Small intestine (tissue), 7 donors: ENCODE data around the gene CRYM. TPM values are rescaled to one million over a fixed set of nuclear protein-coding genes. Genes with fewer than 3 reads are reported as not detected.
A peak's percentile ranks its signal among the peaks of the same experiment; 100 is the strongest.
"Not testable (repeated sequence)": the region's sequence is repeated elsewhere in the genome, so short reads cannot be mapped to it uniquely, and the experiment has no call there.

ENCODE experiments used
- DNase-seq, 2 donors: peaks; one replicate each; pipeline versions ENCODE4 v3.0.0 to v3.0.0-alpha.2; 2013
- FAIRE-seq: peaks from 2 replicates; lab custom pipeline; 2012; peaks lifted over from hg19 to GRCh38; lab: Jason Lieb, UNC
- H3K27ac ChIP-seq, 3 donors: one replicate each; pipeline ENCODE4 v1.5.1; 2013; ENCODE audit warnings: low read length in 2 of 3, mild to moderate bottlenecking in 2 of 3, control low read depth in 1 of 3, inconsistent platforms in 1 of 3, low read depth in 1 of 3, moderate library complexity in 1 of 3
- H3K27me3 ChIP-seq, 3 donors: one replicate each; pipeline ENCODE4 v1.6.1; 2013; ENCODE audit warnings: low read length in 3 of 3, inconsistent platforms in 1 of 3; ENCODE audit not compliant: control insufficient read depth in 3 of 3, insufficient read depth in 3 of 3
- H3K36me3 ChIP-seq, 3 donors: one replicate each; pipeline ENCODE4 v1.6.1; 2013; ENCODE audit warnings: low read length in 3 of 3, inconsistent platforms in 1 of 3, low read depth in 1 of 3, mild to moderate bottlenecking in 1 of 3, moderate library complexity in 1 of 3; ENCODE audit not compliant: control insufficient read depth in 3 of 3, insufficient read depth in 2 of 3
- H3K4me1 ChIP-seq, 3 donors: one replicate each; pipeline ENCODE4 v1.6.1; 2013; ENCODE audit warnings: low read length in 2 of 3, inconsistent platforms in 1 of 3, low read depth in 1 of 3, mild to moderate bottlenecking in 1 of 3, moderate library complexity in 1 of 3; ENCODE audit not compliant: control insufficient read depth in 3 of 3, insufficient read depth in 2 of 3
- H3K4me3 ChIP-seq, 3 donors: one replicate each; pipeline ENCODE4 v1.5.1; 2013; ENCODE audit warnings: low read length in 3 of 3, control low read depth in 1 of 3, inconsistent platforms in 1 of 3, low read depth in 1 of 3, mild to moderate bottlenecking in 1 of 3, moderate library complexity in 1 of 3
- H3K9me3 ChIP-seq, 2 donors: one replicate each; pipeline ENCODE4 v1.6.1; 2013; ENCODE audit warnings: low read depth in 1 of 2, low read length in 1 of 2; ENCODE audit not compliant: control insufficient read depth in 2 of 2, insufficient read depth in 1 of 2
- WGBS, 3 donors: extraction: QIAGEN DNeasy Blood & Tissue Kit; methylation state at CpG; one replicate each; pipeline ENCODE4 v1.1.7; 2013; 5-methylcytosine and 5-hydroxymethylcytosine counted together
- polyA plus RNA-seq, 4 donors: library from polyadenylated mRNA; stranded (reverse) in 3 of 4; unstranded in 1 of 4; fragments of 200-250 nt in 3 of 4; fragments of 120-200 nt in 1 of 4; gene quantifications; one replicate each; pipeline versions ENCODE4 v1.2.1 to v1.2.3, GENCODE V29; 2013
- donor health status: healthy with polysubstance abuse.
- donor health status: control.
- donor health status: control.
- donor health status: Bipolar disorder and iron deficiency.
- donor health status: healthy.

Gene CRYM
- polyA plus RNA-seq, 4 donors, result 1.6 to 6.5 (median 3.7) TPM

DNA sequence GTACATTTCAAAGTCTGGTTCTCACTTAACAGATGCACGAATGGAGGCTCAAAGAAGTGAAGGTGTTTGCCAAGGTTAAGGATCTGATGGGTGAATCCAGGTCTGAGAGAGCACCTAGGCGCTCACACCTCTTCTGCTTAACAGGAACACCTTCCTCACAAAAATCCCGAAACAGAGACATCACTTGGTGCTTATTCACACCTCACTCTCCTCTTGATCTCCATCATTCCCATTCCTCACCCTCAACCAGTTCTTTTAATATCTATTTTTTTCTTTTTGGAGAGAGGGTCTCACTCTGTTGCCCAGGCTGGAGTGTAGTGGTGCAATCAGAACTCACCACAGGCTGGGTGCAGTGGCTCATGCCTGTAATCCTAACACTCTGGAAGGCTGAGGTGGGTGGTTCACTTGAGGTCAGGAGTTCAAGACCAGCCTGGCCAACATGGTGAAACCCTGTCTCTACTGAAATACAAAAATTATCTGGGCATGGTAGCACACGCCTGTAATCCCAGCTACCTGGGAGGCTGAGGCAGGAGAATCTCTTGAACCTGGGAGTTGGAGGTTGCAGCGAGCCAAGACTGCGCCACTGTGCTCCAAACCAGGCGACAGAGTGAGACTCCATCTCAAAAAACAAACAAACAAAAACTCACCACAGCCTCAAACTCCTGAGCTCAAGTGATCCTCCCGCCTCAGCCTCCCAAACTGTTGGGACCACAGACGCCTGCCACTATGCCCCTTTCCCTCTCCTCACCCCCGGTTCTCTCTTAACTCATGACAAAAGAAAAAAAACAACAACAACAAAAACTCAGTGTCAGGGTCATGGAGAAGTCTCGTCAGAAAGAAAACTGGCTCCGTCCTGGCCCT lies 15.1 kb downstream of the CRYM start:
- FAIRE-seq, result no peak
- 80 to 88% (median 83%) methylated on average over 12 of the region's 12 CpGs for WGBS, 3 donors
- H3K27ac ChIP-seq, result peak overlapping the region in 1 of 3 donors; percentile 21
- H3K9me3 ChIP-seq, result no peaks in the 10 kb centered on the region
- H3K36me3 ChIP-seq, result no peaks in the 10 kb centered on the region
- DNase-seq, result no peak
- no peak overlapping the region for H3K4me3 ChIP-seq
- peaks cover 5 to 38% (median 9%) of the 10 kb centered on the region in 3 donors for H3K4me1 ChIP-seq
- H3K27me3 ChIP-seq, result no peaks in the 10 kb centered on the region

DNA sequence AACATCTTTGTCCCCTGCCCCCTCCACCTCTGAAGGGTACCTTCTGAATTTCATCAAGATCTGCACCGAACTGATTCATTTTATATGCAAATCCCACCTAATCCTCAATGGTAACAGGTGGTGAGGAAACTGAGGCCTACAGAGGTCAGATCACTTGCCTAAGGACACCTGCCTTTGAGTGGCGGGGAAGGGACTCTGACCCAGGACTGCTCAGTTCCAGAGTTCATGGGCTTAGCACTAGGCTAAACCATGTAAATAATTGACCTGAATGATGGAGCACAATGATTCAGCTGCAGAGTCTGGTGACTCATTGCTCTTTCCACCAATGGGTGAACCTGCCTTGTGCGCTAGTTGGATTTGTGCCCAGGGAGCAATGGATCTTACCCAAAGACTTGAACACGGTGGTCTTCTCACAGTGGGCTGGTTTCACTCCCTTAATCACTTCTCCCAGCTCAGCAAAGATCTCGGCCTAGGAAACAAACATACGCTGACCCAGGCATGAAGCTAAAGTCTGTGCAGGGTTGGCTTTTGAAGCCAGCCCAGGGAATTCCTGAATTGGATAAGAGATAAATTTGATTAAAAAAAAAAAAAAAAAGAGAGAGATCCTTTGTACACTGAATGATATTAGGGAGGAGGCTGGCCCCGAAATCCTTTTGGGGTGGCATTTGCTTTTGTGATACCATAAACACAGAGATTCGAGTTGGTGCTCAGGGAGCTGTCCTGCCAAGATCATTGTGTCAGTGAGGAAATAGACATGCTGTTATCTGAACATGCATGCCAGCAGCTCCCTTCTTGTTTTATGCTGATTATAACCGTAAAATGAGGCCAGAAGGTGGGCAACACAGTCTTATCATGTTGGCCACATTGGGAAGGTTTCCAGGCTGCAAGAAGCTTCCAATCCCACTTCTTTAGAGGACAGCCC lies 17.0 kb downstream of the CRYM start:
- Histone ChIP-seq H3K27ac (peak overlapping the region; percentile 41 to 84 (median 52)), H3K27me3 (no peaks in the 10 kb centered on the region), H3K4me1 (peaks cover 5 to 38% (median 9%) of the 10 kb centered on the region in 3 donors), H3K9me3 (no peaks in the 10 kb centered on the region), H3K4me3 (no peak overlapping the region), H3K36me3 (no peaks in the 10 kb centered on the region)
- DNase-seq (peak; percentile 92 to 98), FAIRE-seq (no peak)
- WGBS, 3 donors, result 21 to 52% (median 34%) methylated on average over 9 of the region's 9 CpGs

DNA sequence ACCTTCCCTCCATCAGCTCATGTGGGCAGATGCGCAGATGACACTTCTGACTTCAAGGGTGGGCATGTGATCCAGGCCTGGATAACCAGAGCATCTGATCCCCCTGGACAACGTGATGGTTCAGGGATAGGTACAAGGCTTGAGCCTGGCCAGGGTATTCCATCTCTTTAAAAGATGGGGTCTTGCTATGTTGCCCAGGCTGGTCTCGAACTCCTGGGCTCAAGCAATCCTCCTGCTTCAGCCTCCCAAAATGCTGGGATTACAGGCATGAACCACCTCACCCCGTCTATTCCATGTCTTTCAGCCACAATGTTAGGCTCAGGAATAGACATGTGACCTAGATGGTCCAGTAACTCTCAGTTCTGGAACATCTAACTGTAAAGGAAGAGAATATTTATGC lies 20.8 kb downstream of the CRYM start:
- WGBS, 3 donors, result 75 to 86% (median 78%) methylated on average over 4 of the region's 4 CpGs
- DNase-seq (no peak), FAIRE-seq (no peak)
- peaks cover 0 to 3% (median 0%) of the 10 kb centered on the region in 3 donors for H3K36me3 ChIP-seq
- no peak overlapping the region for H3K27ac ChIP-seq
- H3K27me3 ChIP-seq, result no peaks in the 10 kb centered on the region
- H3K4me1 ChIP-seq, result peaks cover 3 to 21% (median 9%) of the 10 kb centered on the region in 3 donors
- no peak overlapping the region for H3K4me3 ChIP-seq
- H3K9me3 ChIP-seq, result no peaks in the 10 kb centered on the region

DNA sequence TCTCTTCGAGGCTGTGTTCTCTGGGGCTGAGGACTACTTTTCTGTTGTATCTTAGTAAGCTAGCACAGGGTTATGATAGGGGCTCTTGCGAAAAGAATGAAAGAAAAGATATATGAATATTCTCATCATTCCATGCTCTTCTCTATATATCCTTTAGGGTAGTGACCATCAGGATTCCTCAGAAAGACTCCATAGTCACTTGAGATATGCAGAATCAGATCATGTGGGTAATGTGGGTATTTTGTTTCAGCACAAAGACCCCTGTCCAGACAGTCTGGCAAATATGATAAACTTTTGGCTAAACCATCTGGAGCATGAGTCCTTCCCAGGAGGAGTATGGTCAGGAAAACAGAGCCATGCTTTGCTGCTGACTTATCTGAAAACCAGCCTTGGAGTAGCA lies 21.5 kb downstream of the CRYM start:
- H3K27me3 ChIP-seq, result no peaks in the 10 kb centered on the region
- H3K27ac ChIP-seq, result no peak overlapping the region
- WGBS, 3 donors, result 88 to 96% (median 92%) methylated on average over 2 of the region's 2 CpGs
- no peak for FAIRE-seq
- H3K4me3 ChIP-seq, result no peak overlapping the region
- H3K36me3 ChIP-seq, result peaks cover 0 to 9% (median 0%) of the 10 kb centered on the region in 3 donors
- no peaks in the 10 kb centered on the region for H3K9me3 ChIP-seq
- H3K4me1 ChIP-seq, result peaks cover 3 to 14% (median 5%) of the 10 kb centered on the region in 3 donors
- no peak for DNase-seq

DNA sequence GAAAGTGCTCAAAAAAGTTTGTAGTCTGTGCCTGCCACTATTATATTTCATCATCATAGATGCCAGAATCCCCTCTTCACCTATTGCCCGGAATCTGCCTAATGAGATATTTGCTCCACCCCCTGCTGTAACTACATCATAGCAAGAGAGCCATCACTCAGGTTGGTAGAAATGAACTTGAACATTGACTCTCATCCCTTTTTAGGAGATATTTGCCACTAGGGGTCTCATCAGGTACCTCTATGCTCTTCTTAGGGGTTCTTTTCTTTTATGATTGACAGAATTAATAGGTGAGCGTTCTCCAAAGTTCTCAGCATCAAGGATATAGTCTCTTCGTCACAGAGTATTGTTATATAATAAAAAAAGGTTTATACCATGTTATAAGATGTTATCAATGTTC lies 24.6 kb downstream of the CRYM start:
- FAIRE-seq, result no peak
- Histone ChIP-seq H3K4me1 (peaks cover 0 to 2% (median 0%) of the 10 kb centered on the region in 3 donors), H3K27ac (no peak overlapping the region), H3K36me3 (peaks cover 0 to 30% (median 7%) of the 10 kb centered on the region in 3 donors), H3K27me3 (no peaks in the 10 kb centered on the region), H3K9me3 (no peaks in the 10 kb centered on the region), H3K4me3 (no peak overlapping the region)
- no peak for DNase-seq
- 75 to 90% (median 80%) methylated on average over 3 of the region's 3 CpGs for WGBS, 3 donors

DNA sequence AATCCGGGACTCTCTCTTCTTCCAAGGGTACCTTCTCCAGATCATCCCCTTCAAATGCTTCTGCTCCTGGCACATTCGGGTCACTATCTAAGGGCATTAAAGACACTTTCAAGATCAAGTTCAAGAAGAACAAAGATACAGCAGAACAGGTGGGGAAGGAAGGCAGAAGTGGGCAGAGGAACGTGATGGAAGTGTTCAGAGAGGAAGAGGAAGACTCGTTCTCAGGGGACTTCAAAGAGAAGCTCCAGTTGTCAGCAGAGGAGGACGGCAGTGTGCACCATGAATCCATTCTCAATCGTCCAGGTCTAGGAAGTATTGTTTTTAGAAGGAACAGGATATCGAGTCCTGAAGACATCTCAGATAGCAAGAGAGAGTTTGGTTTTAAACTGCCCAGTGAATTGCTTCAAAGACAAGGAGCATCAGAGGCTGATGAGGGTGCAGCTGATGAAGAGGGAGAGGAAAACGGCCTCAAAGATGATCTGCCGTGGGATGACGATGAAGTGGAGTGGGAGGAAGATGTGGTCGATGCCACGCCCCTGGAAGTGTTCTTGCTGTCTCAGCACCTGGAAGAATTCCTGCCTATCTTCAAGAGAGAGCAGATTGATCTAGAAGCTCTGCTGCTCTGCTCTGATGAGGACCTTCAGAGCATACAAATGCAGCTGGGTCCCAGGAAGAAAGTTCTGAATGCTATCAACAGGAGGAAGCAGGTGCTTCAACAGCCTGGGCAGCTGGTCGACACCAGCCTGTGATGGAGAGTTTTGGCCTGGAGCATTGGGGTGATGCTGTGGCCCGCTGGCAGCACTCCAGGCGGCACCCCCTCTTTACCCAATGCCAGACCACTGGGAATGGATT lies 27.8 kb downstream of the CRYM start:
- no peak overlapping the region for H3K4me3 ChIP-seq
- H3K27me3 ChIP-seq, result no peaks in the 10 kb centered on the region
- no peaks in the 10 kb centered on the region for H3K9me3 ChIP-seq
- H3K27ac ChIP-seq, result no peak overlapping the region
- WGBS, 3 donors, result 79 to 88% (median 81%) methylated on average over 15 of the region's 15 CpGs
- peaks cover 2 to 41% (median 7%) of the 10 kb centered on the region in 3 donors for H3K36me3 ChIP-seq
- peaks cover 0 to 2% (median 2%) of the 10 kb centered on the region in 3 donors for H3K4me1 ChIP-seq
- FAIRE-seq, result no peak
- no peak for DNase-seq

DNA sequence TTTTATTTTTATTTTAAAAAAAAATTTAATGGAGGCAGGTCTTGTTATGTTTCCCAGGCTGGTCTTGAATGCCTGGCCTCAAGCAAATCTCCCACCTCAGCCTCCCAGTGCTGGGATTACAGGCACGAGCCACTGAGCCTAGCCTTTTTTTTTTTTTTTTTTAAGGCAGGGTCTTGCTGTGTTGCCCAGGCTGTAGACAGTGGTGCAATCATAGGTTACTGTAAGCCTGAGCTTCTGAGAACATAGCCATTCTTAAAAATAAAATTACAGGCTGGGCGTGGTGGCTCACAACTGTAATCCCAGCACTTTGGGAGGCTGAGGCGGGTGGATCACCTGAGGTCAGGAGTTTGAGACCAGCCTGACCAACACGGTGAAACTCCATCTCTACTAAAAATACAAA lies 29.9 kb downstream of the CRYM start:
- H3K27me3 ChIP-seq, FAIRE-seq, H3K4me1 ChIP-seq, H3K27ac ChIP-seq, DNase-seq, H3K9me3 ChIP-seq, H3K4me3 ChIP-seq: not testable (repeated sequence)
- WGBS, 3 donors, result 82 to 94% (median 82%) methylated on average over 4 of the region's 4 CpGs
- peaks cover 2 to 44% (median 7%) of the 10 kb centered on the region in 3 donors for H3K36me3 ChIP-seq
